Calu3 (cell line): ENCODE measurements around the gene SSBP4. TPM values are rescaled to one million over a fixed set of nuclear protein-coding genes. Genes with fewer than 3 reads are reported as not detected.
A peak's percentile ranks its signal among the peaks of the same experiment; 100 is the strongest.

Experiments used
- BruUV-seq: library from RNA; stranded (reverse); fragments of 400-500 nt; replicated peaks from 2 replicates; lab custom pipeline; 2021; lab: Mats Ljungman, UMichigan
- CTCF ChIA-PET: fragments of 300-600 bp; sonication (Branson Sonifier 250); formaldehyde crosslinking; loops from one replicate; lab custom pipeline; 2022; ENCODE audit warnings: antibody characterized with exemption; lab: Charles Lee
- DNase-seq: peaks from one replicate; pipeline ENCODE4 v3.0.0; 2022
- H3K27ac Mint-ChIP-seq: one replicate; pipeline ENCODE4 v1.8.0; 2022; ENCODE audit warnings: mixed read lengths; ENCODE audit not compliant: unreplicated experiment
- H3K27me3 Mint-ChIP-seq: one replicate; pipeline ENCODE4 v1.8.0; 2022; ENCODE audit warnings: mixed read lengths; ENCODE audit not compliant: unreplicated experiment
- H3K36me3 Mint-ChIP-seq: one replicate; pipeline ENCODE4 v1.8.0; 2022; ENCODE audit warnings: mild to moderate bottlenecking, moderate library complexity, mixed read lengths; ENCODE audit not compliant: insufficient read depth, unreplicated experiment
- H3K4me1 Mint-ChIP-seq: one replicate; pipeline ENCODE4 v1.8.0; 2022; ENCODE audit warnings: mild to moderate bottlenecking, low read depth, mixed read lengths; ENCODE audit not compliant: unreplicated experiment
- H3K4me3 Mint-ChIP-seq: one replicate; pipeline ENCODE4 v1.8.0; 2022; ENCODE audit warnings: mild to moderate bottlenecking, low read depth, moderate library complexity, mixed read lengths; ENCODE audit not compliant: unreplicated experiment
- H3K9me3 Mint-ChIP-seq: one replicate; pipeline ENCODE4 v1.8.0; 2022; ENCODE audit warnings: low read depth, mixed read lengths; ENCODE audit not compliant: unreplicated experiment
- CTCF ChIP-seq: fragments of 200-600 bp; IDR thresholded peaks from one replicate; pipeline ENCODE4 v1.8.0; 2022; ENCODE audit warnings: antibody characterized with exemption; ENCODE audit not compliant: unreplicated experiment
- intact Hi-C: fragments of 100-400 bp; cut with micrococcal nuclease; formaldehyde crosslinking; loops from one replicate; pipeline ENCODE4 v1.10.0; 2022; ENCODE audit not compliant: unreplicated experiment
- total RNA-seq: library from RNA; stranded (reverse); gene quantifications from 2 replicates; pipeline ENCODE4 v1.2.3, GENCODE V29; 2022

The SSBP4 gene
- total RNA-seq, 1 experiment from 2014 or later, result 51.5 TPM

GRCh38 chr19:18435178-18435841, 16.1 kb downstream of the SSBP4 start:
- intact Hi-C loops, result no loop called here
- no peak for TF ChIP-seq CTCF
- DNase-seq, result no peak
- Mint-ChIP-seq H3K27me3 (no peaks in the 10 kb centered on the region), H3K27ac (no peak overlapping the region), H3K9me3 (no peaks in the 10 kb centered on the region), H3K4me1 (peaks cover 10% of the 10 kb centered on the region), H3K4me3 (no peak overlapping the region), H3K36me3 (peaks cover 49% of the 10 kb centered on the region)
- TSS peak; percentile 64 for BruUV-seq
- CTCF ChIA-PET, result no interaction called here

GRCh38 chr19:18435842-18436670, 16.9 kb downstream of the SSBP4 start:
- BruUV-seq, result no TSS peak
- intact Hi-C loops, result no loop called here
- peaks cover 16% of the 10 kb centered on the region for H3K4me1 Mint-ChIP-seq
- peaks cover 56% of the 10 kb centered on the region for H3K36me3 Mint-ChIP-seq
- TF ChIP-seq CTCF, result no peak
- H3K27me3 Mint-ChIP-seq, result no peaks in the 10 kb centered on the region
- no peak for DNase-seq
- CTCF ChIA-PET, result no interaction called here
- H3K27ac Mint-ChIP-seq, result no peak overlapping the region
- no peaks in the 10 kb centered on the region for H3K9me3 Mint-ChIP-seq
- H3K4me3 Mint-ChIP-seq, result peak overlapping the region; percentile 72

GRCh38 chr19:18436671-18437490, 17.7 kb downstream of the SSBP4 start:
- H3K27ac Mint-ChIP-seq, result no peak overlapping the region
- peaks cover 57% of the 10 kb centered on the region for H3K36me3 Mint-ChIP-seq
- CTCF ChIA-PET, result interaction anchor here (0.6 kb wide), 1 partner anchor 164 kb away, joined by 5 read pairs; no protein-coding TSS in a partner anchor
- H3K4me3 Mint-ChIP-seq, result peak overlapping the region; percentile 72
- H3K27me3 Mint-ChIP-seq, result no peaks in the 10 kb centered on the region
- no TSS peak for BruUV-seq
- no peak for TF ChIP-seq CTCF
- intact Hi-C loops, result no loop called here
- DNase-seq, result peak; percentile 84
- no peaks in the 10 kb centered on the region for H3K9me3 Mint-ChIP-seq
- H3K4me1 Mint-ChIP-seq, result peaks cover 16% of the 10 kb centered on the region
